Tibial nerve (tissue), 4 donors: ENCODE measurements around the gene CCDC85B. TPM values are rescaled to one million over a fixed set of nuclear protein-coding genes. Genes with fewer than 3 reads are reported as not detected.

Source experiments
- DNase-seq, 2 donors: peaks; one replicate each; pipeline ENCODE4 v3.0.0-alpha.2; 2019; ENCODE audit warnings: low spot score in 2 of 2
- H3K27ac ChIP-seq, 4 donors: fragments of 200-600 bp; sonication (generic) in 3 of 4; one replicate each; pipeline ENCODE4 v1.5.1; 2017 to 2019; ENCODE audit warnings: mild to moderate bottlenecking in 1 of 4
- H3K27me3 ChIP-seq, 2 donors: fragments of 200-600 bp; sonication (generic) in 1 of 2; one replicate each; pipeline versions ENCODE4 v1.5.1 to v1.6.0; 2017 to 2019
- H3K36me3 ChIP-seq, 3 donors: fragments of 200-600 bp; sonication (generic); one replicate each; pipeline ENCODE4 v1.5.1; 2018 to 2019
- H3K4me1 ChIP-seq, 4 donors: fragments of 200-600 bp; sonication (generic) in 3 of 4; one replicate each; pipeline ENCODE4 v1.5.1; 2017 to 2019
- H3K4me3 ChIP-seq, 4 donors: fragments of 200-600 bp; sonication (generic) in 3 of 4; one replicate each; pipeline ENCODE4 v1.5.1; 2017 to 2019; ENCODE audit warnings: mild to moderate bottlenecking in 1 of 4, moderate library complexity in 1 of 4
- H3K9me3 ChIP-seq, 4 donors: fragments of 200-600 bp; sonication (generic) in 3 of 4; one replicate each; pipeline ENCODE4 v1.5.1; 2017 to 2019
- CTCF ChIP-seq, 5 experiments: fragments of 200-600 bp in 3 of 5; fragments of 450-650 bp in 2 of 5; sonication (generic) in 3 of 5; IDR thresholded peaks; one replicate each; pipeline ENCODE4 v1.5.1; 2016 to 2019; ENCODE audit warnings: antibody characterized with exemption in 5 of 5, mild to moderate bottlenecking in 3 of 5, moderate library complexity in 2 of 5
- EP300 ChIP-seq, 2 donors: sonication (generic); formaldehyde crosslinking; IDR thresholded peaks; one replicate each; pipeline ENCODE4 v1.6.1; 2017; ENCODE audit warnings: antibody characterized with exemption in 2 of 2, mild to moderate bottlenecking in 1 of 2
- POLR2A ChIP-seq, 2 donors: fragments of 450-650 bp; IDR thresholded peaks; one replicate each; pipeline ENCODE4 v1.6.1; 2017; ENCODE audit warnings: antibody characterized with exemption in 2 of 2, mild to moderate bottlenecking in 2 of 2, moderate library complexity in 2 of 2
- WGBS, 2 donors: methylation state at CpG; one replicate each; pipeline ENCODE4 v1.1.5; 2018; 5-methylcytosine and 5-hydroxymethylcytosine counted together
- total RNA-seq, 4 donors: library from RNA; depleted of rRNA; stranded (reverse); fragments of >200 nt; gene quantifications; one replicate each; pipeline ENCODE4 v1.1.0, GENCODE V29; 2016

The CCDC85B gene
- total RNA-seq, 4 donors from 2014 or later: 73.0 to 108 (median 89.4) TPM

GRCh38 chr11:65895482-65895981, 5.1 kb downstream of the CCDC85B start:
- no peak for DNase-seq
- H3K27ac ChIP-seq: no peak overlapping the region
- H3K4me3 ChIP-seq: no peak overlapping the region
- TF ChIP-seq CTCF (IDR thresholded peaks at IDR 0.05) (no peak), POLR2A (IDR thresholded peaks at IDR 0.05) (no peak), EP300 (IDR thresholded peaks at IDR 0.05) (no peak)
- no peaks in the 10 kb centered on the region for H3K36me3 ChIP-seq
- peaks cover 0 to 54% (median 35%) of the 10 kb centered on the region in 4 donors for H3K4me1 ChIP-seq
- H3K27me3 ChIP-seq: peaks cover 0 to 14% of the 10 kb centered on the region in 2 donors
- H3K9me3 ChIP-seq: no peaks in the 10 kb centered on the region
- 88 to 90% methylated on average over 5 of the region's 5 CpGs for WGBS, 2 donors

GRCh38 chr11:65896034-65896999, 5.8 kb downstream of the CCDC85B start:
- no peaks in the 10 kb centered on the region for H3K36me3 ChIP-seq
- peaks cover 0 to 55% (median 33%) of the 10 kb centered on the region in 4 donors for H3K4me1 ChIP-seq
- WGBS, 2 donors: 88 to 90% methylated on average over 10 to 14 of the region's 14 CpGs
- no peak for DNase-seq
- TF ChIP-seq EP300 (IDR thresholded peaks at IDR 0.05): no peak
- TF ChIP-seq POLR2A (IDR thresholded peaks at IDR 0.05): no peak
- TF ChIP-seq CTCF (IDR thresholded peaks at IDR 0.05): no peak
- no peaks in the 10 kb centered on the region for H3K9me3 ChIP-seq
- H3K27me3 ChIP-seq: peaks cover 0 to 16% of the 10 kb centered on the region in 2 donors
- no peak overlapping the region for H3K27ac ChIP-seq
- no peak overlapping the region for H3K4me3 ChIP-seq

GRCh38 chr11:65897020-65897471, 6.6 kb downstream of the CCDC85B start:
- 86 to 95% methylated on average over 4 of the region's 4 CpGs for WGBS, 2 donors
- Histone ChIP-seq H3K9me3 (no peaks in the 10 kb centered on the region), H3K4me1 (peaks cover 0 to 48% (median 25%) of the 10 kb centered on the region in 4 donors), H3K27me3 (peaks cover 0 to 16% of the 10 kb centered on the region in 2 donors), H3K27ac (no peak overlapping the region), H3K36me3 (no peaks in the 10 kb centered on the region), H3K4me3 (no peak overlapping the region)
- no peak for DNase-seq
- no peak for TF ChIP-seq EP300 (IDR thresholded peaks at IDR 0.05)
- no peak for TF ChIP-seq POLR2A (IDR thresholded peaks at IDR 0.05)
- TF ChIP-seq CTCF (IDR thresholded peaks at IDR 0.05): no peak

GRCh38 chr11:65898656-65899355, 8.3 kb downstream of the CCDC85B start:
- H3K4me1 ChIP-seq: peaks cover 0 to 35% (median 12%) of the 10 kb centered on the region in 4 donors
- no peaks in the 10 kb centered on the region for H3K36me3 ChIP-seq
- no peak for DNase-seq
- TF ChIP-seq EP300 (IDR thresholded peaks at IDR 0.05): no peak
- TF ChIP-seq CTCF (IDR thresholded peaks at IDR 0.05): no peak
- no peak for TF ChIP-seq POLR2A (IDR thresholded peaks at IDR 0.05)
- H3K27ac ChIP-seq: peak overlapping the region in 1 of 4 donors; percentile 61
- peaks cover 0 to 16% of the 10 kb centered on the region in 2 donors for H3K27me3 ChIP-seq
- peak overlapping the region; percentile 33 to 59 (median 53) for H3K4me3 ChIP-seq
- no peaks in the 10 kb centered on the region for H3K9me3 ChIP-seq
- WGBS, 2 donors: 33 to 45% methylated on average over 16 to 23 of the region's 28 CpGs
